HEK293T (cell line): ENCODE measurements around the gene CXCL17.

ENCODE experiments used
- ARNT ChIP-seq: fragments of 450-650 bp; IDR thresholded peaks from 2 replicates; pipeline ENCODE4 v1.6.1; 2017; ENCODE audit warnings: mild to moderate bottlenecking
- BHLHE40 ChIP-seq: fragments of 450-650 bp; IDR thresholded peaks from 2 replicates; pipeline ENCODE4 v1.6.1; 2016; ENCODE audit warnings: mild to moderate bottlenecking, moderate library complexity, borderline replicate concordance
- ELF4 ChIP-seq: fragments of 450-650 bp; IDR thresholded peaks from 2 replicates; pipeline ENCODE4 v1.6.1; 2017; ENCODE audit warnings: antibody characterized with exemption
- FOXA1 ChIP-seq: fragments of 450-650 bp; IDR thresholded peaks from 2 replicates; pipeline ENCODE4 v1.6.1; 2016; ENCODE audit warnings: mild to moderate bottlenecking
- FOXK2 ChIP-seq: fragments of 450-650 bp; IDR thresholded peaks from 2 replicates; pipeline ENCODE4 v1.6.1; 2016; ENCODE audit warnings: mild to moderate bottlenecking
- FOXM1 ChIP-seq: fragments of 450-650 bp; IDR thresholded peaks from 2 replicates; pipeline ENCODE4 v1.6.1; 2017; ENCODE audit warnings: mild to moderate bottlenecking, borderline replicate concordance
- HDGF ChIP-seq: fragments of 450-650 bp; IDR thresholded peaks from 2 replicates; pipeline ENCODE4 v1.6.1; 2017; ENCODE audit warnings: antibody characterized with exemption, borderline replicate concordance
- LEF1 ChIP-seq: fragments of 450-650 bp; IDR thresholded peaks from 2 replicates; pipeline ENCODE4 v1.6.1; 2017; ENCODE audit warnings: mild to moderate bottlenecking, borderline replicate concordance
- NFRKB ChIP-seq: fragments of 450-650 bp; IDR thresholded peaks from 2 replicates; pipeline ENCODE4 v1.6.1; 2016; ENCODE audit warnings: mild to moderate bottlenecking, moderate library complexity
- SP1 ChIP-seq: fragments of 450-650 bp; IDR thresholded peaks from 2 replicates; pipeline ENCODE4 v1.6.1; 2017
- SUZ12 ChIP-seq: fragments of 450-650 bp; IDR thresholded peaks from 2 replicates; pipeline ENCODE4 v1.6.1; 2016; ENCODE audit warnings: mild to moderate bottlenecking
- TARDBP ChIP-seq: fragments of 450-650 bp; IDR thresholded peaks from 2 replicates; pipeline ENCODE4 v1.6.1; 2016
- ZNF384 ChIP-seq: fragments of 450-650 bp; IDR thresholded peaks from 2 replicates; pipeline ENCODE4 v1.6.1; 2016
- TF ChIP-seq, protein P1 (sequence below): fragments of 450-650 bp; IDR thresholded peaks from 2 replicates; pipeline ENCODE4 v1.6.1; 2016

DNA sequence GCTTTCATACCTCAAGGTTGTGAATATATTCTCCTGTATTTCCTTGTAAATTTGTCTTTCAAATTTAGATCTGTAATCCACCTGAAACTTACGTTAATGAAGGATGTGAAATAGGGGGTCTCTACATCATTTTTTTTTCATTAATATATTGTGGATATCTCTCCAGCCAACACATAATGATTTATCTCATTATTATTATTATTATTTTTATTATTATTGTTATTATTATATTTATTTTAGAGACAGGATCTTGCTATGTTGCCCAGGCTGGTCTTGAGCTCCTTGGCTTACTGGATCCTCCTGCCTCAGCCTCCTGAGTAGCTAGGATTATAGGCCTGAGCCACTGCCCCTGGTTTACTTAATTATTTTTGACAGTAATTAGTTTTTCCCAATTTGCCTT lies 11.3 kb downstream of the CXCL17 start:
- TF ChIP-seq, protein P1, sequence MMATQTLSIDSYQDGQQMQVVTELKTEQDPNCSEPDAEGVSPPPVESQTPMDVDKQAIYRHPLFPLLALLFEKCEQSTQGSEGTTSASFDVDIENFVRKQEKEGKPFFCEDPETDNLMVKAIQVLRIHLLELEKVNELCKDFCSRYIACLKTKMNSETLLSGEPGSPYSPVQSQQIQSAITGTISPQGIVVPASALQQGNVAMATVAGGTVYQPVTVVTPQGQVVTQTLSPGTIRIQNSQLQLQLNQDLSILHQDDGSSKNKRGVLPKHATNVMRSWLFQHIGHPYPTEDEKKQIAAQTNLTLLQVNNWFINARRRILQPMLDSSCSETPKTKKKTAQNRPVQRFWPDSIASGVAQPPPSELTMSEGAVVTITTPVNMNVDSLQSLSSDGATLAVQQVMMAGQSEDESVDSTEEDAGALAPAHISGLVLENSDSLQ, result no peak
- no peak for TF ChIP-seq TARDBP
- TF ChIP-seq FOXM1, result no peak
- no peak for TF ChIP-seq ARNT
- TF ChIP-seq BHLHE40, result no peak
- TF ChIP-seq SUZ12, result no peak
- TF ChIP-seq FOXK2, result no peak
- no peak for TF ChIP-seq ZNF384
- TF ChIP-seq FOXA1, result no peak
- TF ChIP-seq ELF4, result no peak
- TF ChIP-seq HDGF, result no peak
- no peak for TF ChIP-seq SP1
- TF ChIP-seq LEF1, result no peak
- TF ChIP-seq NFRKB, result no peak
